ENCODE results near the gene SRRM2.

SRRM2 gene

GRCh38 chr16:2761886-2762583 lies 9.6 kb downstream of the SRRM2 start:
- no peak for TF ChIP-seq CTCF (IDR thresholded peaks at IDR 0.05; ENCODE audit: low read depth, low read length)
- no peaks in the 10 kb centered on the region for H3K9me3 ChIP-seq
- peaks cover 100% of the 10 kb centered on the region for H3K36me3 ChIP-seq
- no peak overlapping the region for H3K4me3 ChIP-seq (ENCODE audit: low read depth, low read length)
- DNase-seq, result no peak
- H3K4me1 ChIP-seq, result no peaks in the 10 kb centered on the region
- H3K27me3 ChIP-seq, result no peaks in the 10 kb centered on the region

- H3K27me3 ChIP-seq, result no peaks in the 10 kb centered on the region
- DNase-seq, result no peak
- no peak overlapping the region for H3K4me3 ChIP-seq (ENCODE audit: low read depth, low read length)
- no peaks in the 10 kb centered on the region for H3K9me3 ChIP-seq
- peaks cover 100% of the 10 kb centered on the region for H3K36me3 ChIP-seq
- no peaks in the 10 kb centered on the region for H3K4me1 ChIP-seq
- TF ChIP-seq CTCF (IDR thresholded peaks at IDR 0.05; ENCODE audit: low read depth, low read length), result no peak
These were observed 10.3 kb downstream of the SRRM2 start for GRCh38 chr16:2762711-2763110.

GRCh38 chr16:2763173-2763572 lies 10.7 kb downstream of the SRRM2 start:
- H3K27me3 ChIP-seq, result no peaks in the 10 kb centered on the region
- peaks cover 100% of the 10 kb centered on the region for H3K36me3 ChIP-seq
- TF ChIP-seq CTCF (IDR thresholded peaks at IDR 0.05; ENCODE audit: low read depth, low read length), result no peak
- no peak for DNase-seq
- no peaks in the 10 kb centered on the region for H3K4me1 ChIP-seq
- no peak overlapping the region for H3K4me3 ChIP-seq (ENCODE audit: low read depth, low read length)
- no peaks in the 10 kb centered on the region for H3K9me3 ChIP-seq

- no peak for DNase-seq
- peaks cover 100% of the 10 kb centered on the region for H3K36me3 ChIP-seq
These were observed 12.3 kb downstream of the SRRM2 start for GRCh38 chr16:2764718-2765117.

GRCh38 chr16:2765462-2766404 lies 13.3 kb downstream of the SRRM2 start:
- no peak overlapping the region for H3K4me3 ChIP-seq (ENCODE audit: low read depth, low read length)
- no peaks in the 10 kb centered on the region for H3K27me3 ChIP-seq
- no peaks in the 10 kb centered on the region for H3K9me3 ChIP-seq
- no peak for TF ChIP-seq CTCF (IDR thresholded peaks at IDR 0.05; ENCODE audit: low read depth, low read length)
- H3K36me3 ChIP-seq, result peaks cover 100% of the 10 kb centered on the region
- no peak for DNase-seq
- H3K4me1 ChIP-seq, result no peaks in the 10 kb centered on the region

More at GRCh38 chr16:2764718-2765117, 12.3 kb downstream of the SRRM2 start:
- no peaks in the 10 kb centered on the region for H3K27me3 ChIP-seq
- H3K9me3 ChIP-seq, result no peaks in the 10 kb centered on the region
- H3K4me3 ChIP-seq (ENCODE audit: low read depth, low read length), result no peak overlapping the region
- no peaks in the 10 kb centered on the region for H3K4me1 ChIP-seq
- no peak for TF ChIP-seq CTCF (IDR thresholded peaks at IDR 0.05; ENCODE audit: low read depth, low read length)
